NB4 (cell line): ENCODE measurements around the gene LILRB2.
"Not testable (repeated sequence)": the region's sequence is repeated elsewhere in the genome, so short reads cannot be mapped to it uniquely, and the experiment has no call there.

ENCODE experiments used
- POLR2A ChIP-seq: IDR thresholded peaks from 2 replicates; pipeline ENCODE4 v1.6.1; 2011; ENCODE audit warnings: mild to moderate bottlenecking; ENCODE audit not compliant: insufficient read length; ENCODE audit errors: extremely low read depth
- TF ChIP-seq, protein P1 (sequence below): IDR thresholded peaks from one replicate; pipeline ENCODE4 v1.5.1; 2012; ENCODE audit warnings: low read depth, low read length
- TF ChIP-seq, protein P2 (sequence below): IDR thresholded peaks from 2 replicates; pipeline ENCODE4 v1.6.1; 2011; ENCODE audit warnings: low read depth, low read length

- TF ChIP-seq, protein P1, sequence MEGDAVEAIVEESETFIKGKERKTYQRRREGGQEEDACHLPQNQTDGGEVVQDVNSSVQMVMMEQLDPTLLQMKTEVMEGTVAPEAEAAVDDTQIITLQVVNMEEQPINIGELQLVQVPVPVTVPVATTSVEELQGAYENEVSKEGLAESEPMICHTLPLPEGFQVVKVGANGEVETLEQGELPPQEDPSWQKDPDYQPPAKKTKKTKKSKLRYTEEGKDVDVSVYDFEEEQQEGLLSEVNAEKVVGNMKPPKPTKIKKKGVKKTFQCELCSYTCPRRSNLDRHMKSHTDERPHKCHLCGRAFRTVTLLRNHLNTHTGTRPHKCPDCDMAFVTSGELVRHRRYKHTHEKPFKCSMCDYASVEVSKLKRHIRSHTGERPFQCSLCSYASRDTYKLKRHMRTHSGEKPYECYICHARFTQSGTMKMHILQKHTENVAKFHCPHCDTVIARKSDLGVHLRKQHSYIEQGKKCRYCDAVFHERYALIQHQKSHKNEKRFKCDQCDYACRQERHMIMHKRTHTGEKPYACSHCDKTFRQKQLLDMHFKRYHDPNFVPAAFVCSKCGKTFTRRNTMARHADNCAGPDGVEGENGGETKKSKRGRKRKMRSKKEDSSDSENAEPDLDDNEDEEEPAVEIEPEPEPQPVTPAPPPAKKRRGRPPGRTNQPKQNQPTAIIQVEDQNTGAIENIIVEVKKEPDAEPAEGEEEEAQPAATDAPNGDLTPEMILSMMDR, result not testable (repeated sequence)
- not testable (repeated sequence) for TF ChIP-seq POLR2A
- TF ChIP-seq, protein P2, sequence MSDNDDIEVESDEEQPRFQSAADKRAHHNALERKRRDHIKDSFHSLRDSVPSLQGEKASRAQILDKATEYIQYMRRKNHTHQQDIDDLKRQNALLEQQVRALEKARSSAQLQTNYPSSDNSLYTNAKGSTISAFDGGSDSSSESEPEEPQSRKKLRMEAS, result not testable (repeated sequence)
Measured at GRCh38 chr19:54242646-54243045, 38.3 kb downstream of the LILRB2 start, which contains the start of gene LILRA6.
